COLO668 (cell line): ENCODE results near the gene SMTN.
"Not testable (repeated sequence)": the region's sequence is repeated elsewhere in the genome, so short reads cannot be mapped to it uniquely, and the experiment has no call there.

Experiments
- DNase-seq: peaks from one replicate; lab custom pipeline; 2025; ENCODE audit not compliant: unreplicated experiment; lab: John Stamatoyannopoulos, UW

Gene SMTN

DNA sequence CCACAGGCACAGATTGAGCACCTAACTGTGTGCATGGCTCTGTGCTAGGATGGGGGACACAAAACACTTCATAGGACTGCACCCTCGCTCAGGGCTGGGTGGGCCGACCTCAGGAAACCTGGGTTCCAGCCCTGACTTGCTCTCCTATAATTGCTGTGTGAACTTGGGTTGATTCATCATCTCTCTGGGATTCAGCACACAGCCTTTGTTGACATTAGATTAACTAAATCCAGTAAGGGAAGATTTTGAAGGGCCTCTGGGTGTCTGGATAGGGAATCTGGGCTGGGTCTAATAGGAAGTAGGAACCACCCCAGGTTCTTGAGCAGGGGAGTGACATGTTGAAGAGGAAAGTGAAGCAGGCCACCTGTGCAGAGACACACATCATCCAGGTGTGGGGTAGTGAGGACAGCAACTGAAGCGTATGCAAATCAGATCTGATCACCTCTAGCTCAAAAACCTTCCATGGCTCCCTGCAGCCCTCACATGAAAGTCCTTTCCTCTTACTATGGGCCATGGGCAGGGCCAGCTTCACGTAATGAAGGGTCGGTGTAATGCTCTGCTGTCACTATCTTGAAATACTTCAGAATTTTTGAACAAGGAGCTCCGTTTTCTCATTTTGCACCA, 11.3 kb upstream of the SMTN start:
- DNase-seq = not testable (repeated sequence)

GRCh38 chr22:31073125-31073524, 8.0 kb upstream of the SMTN start:
- not testable (repeated sequence) for DNase-seq

DNA sequence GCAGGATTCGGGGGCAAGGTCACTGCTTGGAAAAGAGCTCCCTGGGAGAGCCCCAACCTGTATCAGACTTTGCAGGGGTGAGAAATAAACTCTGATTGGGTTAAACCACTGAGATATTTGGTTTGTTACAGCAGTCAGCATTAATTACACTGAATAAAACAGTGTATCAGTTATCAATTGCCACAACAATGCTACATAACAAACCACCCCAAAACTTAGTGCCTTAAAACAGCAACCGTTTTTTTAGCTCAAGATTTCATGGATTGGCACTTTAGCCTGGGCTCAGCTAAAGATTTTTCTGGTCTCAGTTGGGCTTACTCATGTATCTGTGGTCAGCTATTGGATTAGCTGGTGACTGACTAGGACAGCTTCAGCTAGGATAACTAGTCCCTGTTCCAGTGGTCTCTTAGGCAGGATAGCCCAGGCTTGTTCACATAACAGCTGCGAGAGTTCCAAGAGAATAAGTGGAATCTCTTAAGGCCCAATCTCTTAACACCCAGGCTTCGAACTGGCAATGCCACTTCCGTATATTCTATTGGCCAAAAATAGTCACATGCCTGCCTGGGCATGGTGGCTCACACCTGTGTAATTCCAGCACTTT, 7.5 kb upstream of the SMTN start:
- DNase-seq = not testable (repeated sequence)

- DNase-seq = no peak
Measured at GRCh38 chr22:31075961-31076360, 5.2 kb upstream of the SMTN start.

- no peak for DNase-seq
Measured at GRCh38 chr22:31077681-31078080, 3.4 kb upstream of the SMTN start.

DNA sequence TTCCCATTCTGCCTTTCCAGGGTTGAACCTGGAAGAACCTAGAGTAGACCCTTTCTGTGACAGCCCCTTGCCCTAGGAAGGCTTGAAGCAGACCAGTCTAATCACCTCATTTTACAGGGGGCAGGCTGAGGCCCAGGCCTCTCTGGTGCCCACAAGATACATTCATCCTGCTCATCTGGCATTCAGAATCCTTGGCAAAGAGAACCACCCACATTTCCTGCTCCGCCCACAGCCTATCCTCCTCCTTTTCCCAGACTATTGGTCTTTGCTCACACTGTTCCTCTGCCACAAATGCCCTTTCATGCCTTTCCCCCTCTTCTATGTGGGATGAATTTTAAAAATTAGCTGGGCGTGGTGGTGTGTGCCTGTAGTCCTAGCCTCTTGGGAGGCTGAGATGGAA, 2.7 kb upstream of the SMTN start:
- DNase-seq = peak; percentile 24

DNA sequence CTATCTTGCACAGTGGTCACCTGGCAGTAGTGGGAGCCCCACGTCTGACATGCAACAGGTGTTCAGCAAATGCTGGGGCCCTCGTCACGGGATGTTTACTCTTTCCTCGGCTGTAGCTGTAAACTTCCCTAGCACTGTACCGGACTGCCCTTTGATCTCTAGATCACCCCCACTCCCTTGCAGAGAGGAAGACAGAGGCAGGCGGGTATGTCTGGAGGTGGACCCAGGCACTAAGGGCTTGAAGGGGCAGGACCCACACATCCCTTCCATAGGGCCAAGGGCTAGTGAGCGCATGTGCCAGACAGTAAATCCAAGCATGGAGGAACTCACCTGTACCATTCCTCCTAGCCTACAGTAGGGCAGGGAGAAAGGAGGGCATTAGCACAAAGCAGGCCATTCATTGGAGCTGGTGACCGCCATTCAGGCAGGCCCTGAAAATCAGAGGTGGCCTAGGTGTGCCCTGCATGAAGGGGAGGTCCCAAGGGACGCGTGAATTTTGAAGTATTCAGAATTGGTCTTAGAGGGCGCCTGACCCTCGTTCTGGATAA, 1.9 kb upstream of the SMTN start:
- DNase-seq = peak; percentile 77

GRCh38 chr22:31080164-31080847, 812 bp upstream of the SMTN start:
- peak; percentile 32 for DNase-seq

GRCh38 chr22:31081963-31082605, 966 bp downstream of the SMTN start:
- DNase-seq = no peak

- DNase-seq = peak; percentile 60
Measured at GRCh38 chr22:31082606-31083376, 1.7 kb downstream of the SMTN start.

- DNase-seq = peak; percentile 81
Measured at GRCh38 chr22:31083377-31083768, 2.3 kb downstream of the SMTN start.

DNA sequence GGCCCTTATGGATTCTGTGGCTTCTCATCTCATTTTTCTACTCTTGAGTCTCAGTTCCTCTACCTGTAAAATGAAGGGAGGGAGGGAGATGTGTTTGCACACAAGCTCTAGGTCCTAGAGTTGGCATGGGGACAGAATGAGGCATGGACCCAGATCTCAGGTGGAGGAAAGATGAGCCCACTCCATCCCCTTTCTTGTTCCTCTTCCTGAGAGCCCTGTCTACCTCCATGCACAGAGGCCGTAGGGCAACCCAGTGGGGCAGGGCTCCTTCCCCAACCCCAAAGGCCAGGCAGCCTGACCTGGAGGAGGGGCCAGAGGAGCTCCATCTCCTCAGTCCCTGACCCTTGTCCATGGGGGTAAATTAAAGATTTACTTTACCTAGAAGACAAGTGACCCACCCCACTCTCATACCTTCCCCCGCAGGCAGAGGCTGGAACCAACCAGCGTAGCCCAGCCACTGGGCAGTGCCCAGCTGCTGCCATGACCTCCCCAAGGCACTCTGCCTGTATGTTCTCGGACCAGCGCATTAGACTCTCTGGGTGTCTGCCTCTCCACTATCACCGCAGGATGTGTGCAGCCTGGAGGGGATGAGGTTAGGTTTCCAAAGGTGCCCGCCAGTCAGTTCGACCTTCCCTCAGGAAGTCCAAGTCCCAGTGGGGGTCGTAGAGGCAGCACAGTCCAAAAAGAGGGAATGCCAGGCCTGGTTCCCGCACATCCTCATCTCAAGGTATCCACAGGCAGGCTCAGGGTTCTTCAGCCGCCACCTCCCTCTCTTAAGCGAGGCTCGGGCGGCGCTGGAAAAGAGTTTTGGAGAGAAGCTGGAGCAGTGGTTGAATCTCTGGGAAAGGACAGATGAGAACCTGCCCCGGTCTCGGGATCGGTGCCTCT, 3.0 kb downstream of the SMTN start:
- no peak for DNase-seq

DNA sequence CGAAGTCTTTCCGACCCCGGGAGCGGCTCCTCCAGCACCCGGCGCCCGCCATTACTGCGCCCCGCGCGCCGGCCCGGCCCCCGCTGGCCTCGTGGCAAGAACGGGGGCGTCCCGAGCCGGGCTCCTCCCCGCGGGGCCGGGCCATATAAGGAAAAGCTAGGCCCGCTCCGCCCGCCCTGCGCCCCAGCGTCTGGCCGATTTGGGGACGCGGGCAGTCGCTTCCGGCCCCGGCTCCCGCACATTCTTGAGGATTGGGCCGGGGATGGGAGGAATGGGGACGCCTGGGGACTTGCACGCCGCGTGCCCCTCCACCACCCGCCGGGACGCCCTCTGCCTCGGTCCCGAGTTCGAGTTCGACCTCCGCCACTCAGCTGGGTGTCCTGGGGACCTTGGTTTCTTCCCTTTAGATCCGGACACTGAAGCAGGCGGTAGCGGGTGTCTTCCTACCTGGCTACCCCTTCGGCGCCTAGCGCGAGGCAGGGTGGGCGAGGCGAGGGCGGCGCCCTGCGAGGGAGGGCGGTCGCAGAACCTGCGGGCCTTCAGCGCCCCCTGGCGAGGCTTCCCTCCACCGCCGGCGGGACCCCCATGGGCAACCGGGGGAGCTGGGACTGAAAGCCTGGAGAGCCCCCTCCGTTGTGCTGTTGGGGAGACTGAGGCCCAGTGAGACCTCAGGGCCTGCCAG, 3.8 kb downstream of the SMTN start:
- DNase-seq = no peak

DNA sequence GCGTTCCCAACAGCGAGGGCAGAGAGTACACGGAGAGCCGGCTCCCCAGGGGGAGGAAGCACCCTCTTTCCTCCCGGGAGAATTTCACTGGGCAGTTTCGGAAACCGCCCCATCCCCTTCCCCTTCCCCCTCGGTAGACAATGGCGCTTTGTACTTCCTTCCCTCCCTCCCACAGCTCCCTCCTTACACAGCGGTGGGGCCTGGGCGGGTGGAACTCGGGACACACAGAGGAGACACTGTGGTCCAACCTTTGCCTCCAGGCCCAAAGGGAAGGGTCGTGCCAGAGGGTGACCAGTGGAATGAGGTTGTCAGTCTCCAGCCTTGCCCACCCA, 4.3 kb downstream of the SMTN start:
- DNase-seq = no peak

GRCh38 chr22:31085928-31086327, 4.8 kb downstream of the SMTN start:
- no peak for DNase-seq

DNA sequence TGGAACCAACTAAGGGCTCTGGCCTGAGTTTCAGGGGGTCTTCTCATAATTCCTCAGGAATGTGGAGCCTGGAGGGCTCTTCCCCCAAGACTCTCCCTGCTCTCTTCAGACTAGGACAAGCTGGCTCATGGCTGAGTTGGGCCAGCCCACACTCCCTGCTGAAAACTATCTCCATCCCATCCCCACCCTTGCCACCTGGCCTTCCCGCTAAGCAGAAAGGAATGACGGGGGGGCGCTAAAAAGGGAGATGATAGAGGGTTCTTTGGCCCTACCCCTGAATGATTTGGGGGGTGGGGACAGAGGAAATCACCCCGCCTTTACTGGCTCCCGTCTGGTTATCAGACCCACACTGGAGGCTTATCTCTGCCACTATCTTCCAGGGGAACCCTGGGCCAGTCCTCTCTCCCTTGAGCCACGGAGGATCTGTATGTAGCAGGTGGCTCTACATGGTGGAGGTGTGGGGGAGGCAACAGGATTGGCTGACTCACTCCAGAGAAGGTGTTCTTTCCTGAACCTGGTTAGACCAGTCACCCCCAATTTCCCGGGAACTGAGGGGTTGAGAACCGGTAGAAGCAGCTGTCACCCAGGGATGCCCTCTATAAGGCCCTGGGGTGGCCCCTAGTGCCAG, 5.7 kb downstream of the SMTN start:
- no peak for DNase-seq

DNA sequence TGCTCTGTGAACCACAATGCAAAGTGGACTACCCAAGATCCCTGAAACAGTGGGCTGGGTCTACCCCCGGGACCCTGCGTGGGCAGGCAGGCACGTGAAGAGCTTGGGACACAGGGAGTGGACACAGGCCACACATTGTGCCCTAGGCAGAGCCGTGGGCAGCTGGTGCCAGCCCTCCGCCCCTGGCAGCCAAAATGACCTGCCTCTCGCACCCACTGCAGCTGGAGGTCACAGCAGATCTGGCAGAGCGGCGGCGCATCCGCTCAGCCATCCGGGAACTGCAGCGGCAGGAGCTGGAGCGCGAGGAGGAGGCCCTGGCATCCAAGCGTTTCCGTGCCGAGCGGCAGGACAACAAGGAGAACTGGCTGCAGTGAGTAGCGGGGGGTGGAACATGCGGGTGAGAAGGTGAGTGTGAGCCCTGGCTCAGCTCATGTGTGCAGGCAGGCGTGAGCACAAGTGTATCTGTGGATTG, 6.7 kb downstream of the SMTN start:
- no peak for DNase-seq

- DNase-seq = no peak
Measured at GRCh38 chr22:31088233-31088986, 7.3 kb downstream of the SMTN start.
